Stimulated activated CD4-positive, alpha-beta T cell treated with anti-CD3 and anti-CD28 coated beads, Interleukin-4, amount 100 ng/mL, for 4 hours (primary cell): ENCODE results near the gene SHC1.

ENCODE experiments used
- DNase-seq, 2 experiments: peaks; one replicate each; pipeline ENCODE4 v3.0.0-alpha.2; 2020

SHC1 gene

GRCh38 chr1:154970631-154971340 is at the start of gene SHC1:
Gene SHC1 (minus strand): TSS chr1:154970747. CDS start chr1:154970526, 221 bp downstream.
- peak; percentile 36 to 41 for DNase-seq

GRCh38 chr1:155019377-155020245 is 49.1 kb upstream of the SHC1 start:
- DNase-seq: no peak

- no peak for DNase-seq
These were observed 48.2 kb upstream of the SHC1 start for GRCh38 chr1:155018617-155019348.

- no peak for DNase-seq
These were observed 47.4 kb upstream of the SHC1 start for GRCh38 chr1:155017946-155018316.

- peak; percentile 91 to 96 for DNase-seq
These were observed 46.7 kb upstream of the SHC1 start for GRCh38 chr1:155017041-155017945.

GRCh38 chr1:155016231-155016831 is 45.8 kb upstream of the SHC1 start:
- no peak for DNase-seq

GRCh38 chr1:155015527-155016230 is 45.1 kb upstream of the SHC1 start:
- no peak for DNase-seq

- no peak for DNase-seq
These were observed 44.4 kb upstream of the SHC1 start for GRCh38 chr1:155014709-155015508.

GRCh38 chr1:155013632-155014031 is 43.1 kb upstream of the SHC1 start:
- DNase-seq: peak in 1 of 2 experiments; percentile 45

- DNase-seq: no peak
These were observed 42.4 kb upstream of the SHC1 start for GRCh38 chr1:155012776-155013602.

- no peak for DNase-seq
These were observed 41.5 kb upstream of the SHC1 start for GRCh38 chr1:155012026-155012546.

GRCh38 chr1:155011437-155012025 is 41.0 kb upstream of the SHC1 start:
- no peak for DNase-seq

- DNase-seq: no peak
These were observed 40.5 kb upstream of the SHC1 start for GRCh38 chr1:155011004-155011416.

- no peak for DNase-seq
These were observed 39.8 kb upstream of the SHC1 start for GRCh38 chr1:155010211-155010918.

- no peak for DNase-seq
These were observed 39.2 kb upstream of the SHC1 start for GRCh38 chr1:155009742-155010141.

GRCh38 chr1:155009221-155009711 is 38.7 kb upstream of the SHC1 start:
- DNase-seq: no peak

- DNase-seq: peak; percentile 78
These were observed 37.7 kb upstream of the SHC1 start for GRCh38 chr1:155008015-155008941.
